ENCODE results near the gene OXGR1.
"Not testable (repeated sequence)": the region's sequence is repeated elsewhere in the genome, so short reads cannot be mapped to it uniquely, and the experiment has no call there.

Gene OXGR1

DNA sequence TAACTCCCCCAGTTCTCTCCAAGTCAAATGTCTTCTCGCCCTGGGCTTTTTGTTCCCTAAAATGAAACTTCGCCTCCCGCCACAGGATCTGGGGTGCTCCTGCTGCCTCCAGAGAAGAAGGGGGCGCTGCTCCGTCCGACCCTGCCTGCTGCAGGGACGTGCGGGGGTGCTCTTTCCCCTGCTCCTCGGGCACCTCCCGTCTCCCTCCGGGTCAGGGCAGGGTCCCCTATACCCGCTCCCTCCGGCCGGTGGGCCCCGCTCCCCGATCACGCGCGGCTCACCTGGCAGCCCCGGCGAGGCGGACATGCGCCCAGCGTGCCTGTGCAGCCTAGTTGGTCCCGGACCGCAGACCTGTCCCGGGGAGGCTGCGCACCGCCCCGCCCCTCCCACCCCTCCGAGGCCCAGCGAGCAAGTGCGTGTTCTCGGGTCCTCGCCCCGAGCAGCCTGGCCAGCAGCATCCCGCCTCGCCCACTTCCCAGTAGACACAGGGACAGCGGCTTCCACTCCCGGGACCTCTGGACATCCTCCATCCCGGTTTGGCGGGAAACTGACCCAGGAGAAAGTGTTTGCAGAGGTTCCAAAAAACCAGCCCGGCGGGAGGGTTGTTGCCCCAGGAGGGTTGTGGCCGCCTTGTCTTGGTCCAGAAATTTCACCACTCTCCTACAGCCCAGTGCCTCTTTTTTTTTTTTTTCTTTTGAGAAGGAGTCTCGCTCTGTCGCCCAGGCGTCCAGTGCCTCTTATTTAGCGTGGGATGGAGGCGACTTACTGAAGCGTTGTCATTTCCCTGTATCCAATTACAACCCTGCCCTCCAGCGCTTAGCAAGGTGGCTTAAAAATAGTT, at the start of gene OXGR1:
OXGR1 (minus strand) TSS at position 460 of the 841 bp plus-strand sequence. CDS start 6,717 bp downstream, outside the sequence.
- DNase-seq (ENCODE audit: low read depth in 2 of 2, low spot score in 1 of 2) = no peak

- no peak for DNase-seq (ENCODE audit: low read depth in 2 of 2, low spot score in 1 of 2)
These were observed 49.0 kb upstream of the OXGR1 start for GRCh38 chr13:97043302-97043701.

- no peak for DNase-seq (ENCODE audit: low read depth in 2 of 2, low spot score in 1 of 2)
These were observed 36.6 kb upstream of the OXGR1 start for GRCh38 chr13:97030705-97031452.

DNA sequence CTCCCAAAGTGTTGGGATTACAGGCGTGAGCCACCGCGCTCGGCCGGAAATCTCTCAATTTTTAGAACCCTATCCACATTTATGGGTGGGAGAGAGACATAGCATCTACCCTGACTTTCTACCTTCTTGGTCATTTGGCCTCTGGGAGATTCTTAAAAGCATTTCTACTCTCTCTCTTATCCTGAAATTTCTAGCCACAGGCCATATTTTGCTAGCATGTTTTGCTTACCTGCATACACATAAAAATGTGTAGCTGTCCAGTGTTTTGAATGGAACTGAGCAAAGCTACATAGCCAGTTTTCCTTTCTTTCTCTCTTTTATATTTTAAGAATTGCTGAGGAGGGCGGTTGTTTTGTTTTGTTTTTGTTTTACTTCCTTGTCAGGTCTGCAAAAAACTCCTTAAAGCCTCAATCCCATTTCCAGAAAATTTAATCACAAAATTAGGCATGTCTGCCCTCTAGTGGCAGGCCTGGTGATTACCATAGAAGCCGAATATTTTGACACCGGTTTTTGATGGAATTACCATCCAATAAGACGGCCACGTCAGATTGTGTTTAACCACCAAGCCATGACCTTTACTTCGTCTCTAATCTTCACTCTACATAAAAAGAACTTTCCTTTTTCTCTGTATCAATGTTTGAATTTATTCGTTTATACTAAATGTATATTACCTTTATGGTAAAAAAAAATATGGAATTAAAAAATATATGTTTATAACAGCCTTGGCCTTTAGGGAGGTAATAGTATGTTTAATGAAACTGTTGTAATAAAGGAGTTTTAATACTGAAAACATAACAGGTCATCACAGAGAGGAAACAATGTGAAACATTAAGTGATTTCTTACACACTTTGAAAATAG, 34.4 kb upstream of the OXGR1 start:
- DNase-seq (ENCODE audit: low read depth in 2 of 2, low spot score in 1 of 2) = peak in 1 of 2 donors; percentile 13

- DNase-seq (ENCODE audit: low read depth in 2 of 2, low spot score in 1 of 2) = no peak
These were observed 32.9 kb upstream of the OXGR1 start for GRCh38 chr13:97027162-97027554.

DNA sequence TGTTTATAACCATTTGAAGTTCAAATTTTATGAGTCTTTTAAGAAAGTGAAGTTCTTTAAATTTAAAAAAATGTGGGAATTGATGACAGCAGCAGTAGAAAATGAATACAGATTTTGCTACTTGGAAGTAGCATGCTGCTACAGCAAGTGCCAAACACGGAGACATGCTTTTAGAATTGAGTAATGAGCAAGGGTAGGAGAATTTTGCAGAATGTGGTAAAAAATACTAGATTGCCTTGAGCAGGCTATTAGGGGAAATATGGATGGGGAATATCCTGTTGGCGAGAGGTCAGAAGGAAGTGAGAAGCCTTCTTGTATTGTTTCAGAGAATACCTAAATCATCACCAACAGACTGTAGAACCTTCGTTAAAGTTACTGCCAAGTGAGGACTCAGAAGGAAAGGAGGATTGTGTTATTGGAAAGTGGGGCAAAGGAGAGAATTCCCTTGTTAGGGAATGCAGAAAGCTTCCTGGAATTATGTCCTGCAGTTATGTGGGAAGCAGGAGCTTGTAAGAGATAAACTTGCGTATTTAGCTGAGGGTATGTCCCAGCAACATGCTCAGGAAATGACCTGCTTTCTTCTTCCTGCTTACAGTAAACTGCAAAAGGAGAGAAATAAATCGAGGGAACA, 32.4 kb upstream of the OXGR1 start:
- DNase-seq (ENCODE audit: low read depth in 2 of 2, low spot score in 1 of 2) = no peak

- DNase-seq (ENCODE audit: low read depth in 2 of 2, low spot score in 1 of 2) = not testable (repeated sequence)
These were observed 29.5 kb upstream of the OXGR1 start for GRCh38 chr13:97023812-97024211.

DNA sequence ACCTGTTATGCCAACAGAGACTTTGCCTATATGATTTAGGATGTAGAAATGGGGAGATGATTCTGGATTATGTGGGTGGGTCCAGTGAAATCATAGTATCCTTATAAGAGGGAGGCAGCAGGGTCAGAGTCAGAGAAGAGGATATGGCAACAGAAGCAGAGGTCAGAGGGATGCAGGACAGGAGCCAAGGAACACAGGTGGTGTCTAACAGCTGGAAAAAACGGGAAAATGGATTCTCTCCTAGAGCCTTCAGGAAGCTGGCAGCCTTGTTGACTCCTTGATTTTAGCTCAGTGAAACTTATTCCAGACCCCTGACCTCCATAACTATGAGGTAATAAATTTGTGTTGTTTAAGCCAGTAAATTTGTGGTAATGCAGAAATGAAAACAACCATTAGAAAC, 28.8 kb upstream of the OXGR1 start:
- DNase-seq (ENCODE audit: low read depth in 2 of 2, low spot score in 1 of 2) = no peak

DNA sequence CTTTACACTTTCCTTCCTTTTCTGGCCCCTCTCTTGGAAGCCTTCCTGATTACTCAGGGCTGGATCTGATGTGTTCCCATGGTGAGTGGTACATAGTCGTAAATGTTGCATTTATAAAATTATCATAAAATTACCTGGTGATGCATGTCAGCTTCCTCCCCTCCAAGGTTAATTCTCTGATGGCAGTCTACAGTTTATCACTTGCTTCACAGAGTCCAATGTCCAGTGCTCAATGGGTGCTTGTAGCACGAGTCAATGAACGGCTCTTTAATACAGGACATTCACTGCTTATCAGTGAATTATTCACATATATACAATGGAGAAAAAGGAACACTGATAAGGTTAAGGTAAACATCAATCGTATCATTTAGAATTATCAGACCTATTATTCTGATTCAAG, 27.0 kb upstream of the OXGR1 start:
- DNase-seq (ENCODE audit: low read depth in 2 of 2, low spot score in 1 of 2) = no peak

- DNase-seq (ENCODE audit: low read depth in 2 of 2, low spot score in 1 of 2) = no peak
These were observed 26.5 kb upstream of the OXGR1 start for GRCh38 chr13:97020689-97021240.

GRCh38 chr13:97020194-97020593, 25.9 kb upstream of the OXGR1 start:
- DNase-seq (ENCODE audit: low read depth in 2 of 2, low spot score in 1 of 2) = no peak

GRCh38 chr13:97019236-97019635, 25.0 kb upstream of the OXGR1 start:
- DNase-seq (ENCODE audit: low read depth in 2 of 2, low spot score in 1 of 2) = no peak

DNA sequence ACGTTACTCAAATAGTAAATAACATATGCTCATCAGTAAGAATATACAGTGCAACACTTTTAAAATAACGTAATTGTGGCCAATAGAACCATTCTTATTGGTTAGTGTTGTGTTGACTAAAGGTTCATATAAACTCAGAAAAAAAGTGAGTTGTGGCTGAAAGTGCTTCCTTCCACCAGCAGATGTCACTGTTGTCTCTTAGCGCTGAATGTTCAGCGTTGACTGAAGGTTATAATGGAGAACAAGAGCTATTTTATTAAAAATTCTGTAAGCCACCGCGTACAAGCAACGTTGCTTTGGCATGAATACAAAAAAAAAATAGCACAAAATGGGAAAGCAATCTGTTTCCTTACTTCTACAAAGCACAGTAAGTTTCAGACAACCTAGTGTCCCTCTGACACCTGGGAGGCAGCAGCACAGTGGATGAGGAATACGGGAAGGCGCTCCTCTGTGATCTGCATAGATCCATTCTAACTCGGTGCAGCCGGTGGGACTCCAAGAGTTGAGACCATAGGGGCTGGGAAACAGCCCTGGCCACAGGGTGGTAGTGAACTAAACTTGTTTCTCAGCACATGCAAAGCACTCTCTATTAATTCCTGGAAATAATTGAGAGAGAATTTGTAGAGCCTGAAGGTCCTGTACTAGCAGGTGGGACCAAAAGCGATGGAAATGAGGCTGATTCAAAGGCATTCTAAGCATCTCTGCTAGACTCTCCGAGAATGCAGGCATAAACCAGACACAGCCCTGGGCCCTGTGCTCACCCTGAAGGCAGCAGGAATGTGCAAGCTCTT, 23.9 kb upstream of the OXGR1 start:
- no peak for DNase-seq (ENCODE audit: low read depth in 2 of 2, low spot score in 1 of 2)

GRCh38 chr13:97017322-97017721, 23.0 kb upstream of the OXGR1 start:
- no peak for DNase-seq (ENCODE audit: low read depth in 2 of 2, low spot score in 1 of 2)

DNA sequence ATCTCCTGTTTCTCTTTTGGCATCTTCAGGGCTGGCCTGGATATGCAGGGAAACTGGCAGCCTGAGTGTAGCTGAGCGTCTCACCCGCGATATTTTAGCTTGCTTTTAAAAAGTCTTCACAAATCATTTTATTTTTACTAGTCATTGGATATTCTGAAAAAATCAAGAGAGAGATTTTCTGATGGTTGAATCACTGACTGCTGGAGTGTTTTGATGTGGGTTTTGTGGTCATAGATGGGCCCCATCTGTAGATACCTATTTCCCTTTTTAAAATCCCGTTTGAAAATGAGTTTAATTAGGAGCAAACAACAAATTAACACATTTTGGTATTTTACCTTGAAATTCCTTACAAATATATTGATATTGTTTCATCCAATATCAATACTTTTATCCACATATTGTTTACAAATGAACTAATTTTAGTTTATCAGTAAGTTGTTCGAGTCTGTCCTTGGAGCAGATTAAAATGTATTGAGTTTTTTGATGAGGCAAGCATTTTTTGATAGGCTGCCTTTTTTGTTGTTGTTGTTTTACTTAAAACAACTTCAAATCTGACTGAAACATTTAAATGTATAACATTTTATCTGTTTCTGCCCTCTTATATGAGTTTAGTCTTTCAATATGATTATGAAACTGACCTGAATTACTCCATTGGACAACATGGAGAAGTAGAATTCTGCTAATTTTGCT, 21.5 kb upstream of the OXGR1 start:
- no peak for DNase-seq (ENCODE audit: low read depth in 2 of 2, low spot score in 1 of 2)

DNA sequence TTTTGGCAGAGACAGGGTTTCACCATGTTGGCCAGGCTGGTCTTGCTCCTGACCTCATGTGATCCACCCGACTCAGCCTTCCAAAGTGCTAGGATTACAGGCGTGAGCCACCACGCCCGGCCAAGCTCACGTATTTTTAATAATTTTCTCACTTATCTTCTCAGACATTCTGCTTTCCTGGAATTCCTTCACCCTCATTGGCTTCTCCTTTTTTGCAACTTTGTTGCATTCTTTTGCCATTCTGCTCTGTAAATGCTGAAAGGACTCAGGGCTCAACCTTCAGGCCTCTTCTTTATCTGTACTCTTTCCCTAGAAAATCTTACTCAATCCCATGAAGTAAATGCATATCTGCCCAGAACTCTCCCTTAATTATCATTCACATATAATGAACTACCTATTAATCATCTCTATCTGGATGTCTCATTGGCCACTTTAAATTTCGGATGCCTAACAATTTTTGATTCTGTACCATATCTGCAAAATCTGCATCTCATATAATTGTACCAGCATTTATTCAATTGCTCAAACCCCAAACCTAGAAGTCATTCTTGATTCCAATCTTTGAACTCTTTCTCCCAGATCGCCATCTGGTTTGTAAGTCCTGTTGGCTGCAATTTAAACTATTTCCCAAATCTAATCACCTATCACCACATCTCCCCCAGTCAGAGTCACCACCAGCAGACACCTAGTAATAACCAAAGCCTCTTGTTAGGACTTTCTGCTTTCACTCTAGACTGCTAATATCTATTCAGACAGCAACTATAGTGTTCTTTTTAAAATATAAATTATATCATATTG, 18.2 kb upstream of the OXGR1 start:
- no peak for DNase-seq (ENCODE audit: low read depth in 2 of 2, low spot score in 1 of 2)

GRCh38 chr13:97011446-97012131, 17.3 kb upstream of the OXGR1 start:
- no peak for DNase-seq (ENCODE audit: low read depth in 2 of 2, low spot score in 1 of 2)

DNA sequence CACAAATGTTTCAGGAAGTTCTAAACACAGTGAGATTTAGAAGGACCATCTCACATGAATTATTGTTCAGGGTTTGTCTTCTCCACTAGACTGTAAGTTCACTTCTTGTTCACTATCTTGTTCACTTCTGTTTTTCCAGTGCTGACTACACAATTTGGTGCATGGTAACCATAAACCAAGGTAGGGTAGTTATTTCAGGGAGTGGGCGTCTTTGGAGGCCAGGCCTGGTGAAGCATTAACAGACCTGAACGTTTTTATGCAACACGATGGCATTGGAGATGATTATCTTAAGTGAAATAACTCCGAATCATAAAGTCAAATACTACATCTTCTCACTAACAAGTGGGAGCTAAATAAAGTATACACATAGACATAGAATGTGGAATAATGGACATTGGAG, 14.4 kb upstream of the OXGR1 start:
- DNase-seq (ENCODE audit: low read depth in 2 of 2, low spot score in 1 of 2) = no peak

All from stimulated activated CD8-positive, alpha-beta memory T cell treated with anti-CD3 and anti-CD28 coated beads, Interleukin-4, amount 100 ng/mL, for 1 hour (primary cell).